Loucy (cell line): ENCODE measurements around the gene AP1S1.

Experiments used
- EZH2phosphoT487 ChIP-seq: fragments of 200-600 bp; IDR thresholded peaks from 2 replicates; pipeline ENCODE4 v1.6.1; 2018; ENCODE audit warnings: antibody characterized with exemption, mild to moderate bottlenecking, moderate library complexity, borderline replicate concordance
- TF ChIP-seq, protein P1 (sequence below): fragments of 200-600 bp; sonication (generic); conservative IDR thresholded peaks from 2 replicates; pipeline ENCODE4 v1.5.1; 2014; ENCODE audit warnings: mild to moderate bottlenecking, antibody characterized with exemption, low read length

- TF ChIP-seq, protein P1, sequence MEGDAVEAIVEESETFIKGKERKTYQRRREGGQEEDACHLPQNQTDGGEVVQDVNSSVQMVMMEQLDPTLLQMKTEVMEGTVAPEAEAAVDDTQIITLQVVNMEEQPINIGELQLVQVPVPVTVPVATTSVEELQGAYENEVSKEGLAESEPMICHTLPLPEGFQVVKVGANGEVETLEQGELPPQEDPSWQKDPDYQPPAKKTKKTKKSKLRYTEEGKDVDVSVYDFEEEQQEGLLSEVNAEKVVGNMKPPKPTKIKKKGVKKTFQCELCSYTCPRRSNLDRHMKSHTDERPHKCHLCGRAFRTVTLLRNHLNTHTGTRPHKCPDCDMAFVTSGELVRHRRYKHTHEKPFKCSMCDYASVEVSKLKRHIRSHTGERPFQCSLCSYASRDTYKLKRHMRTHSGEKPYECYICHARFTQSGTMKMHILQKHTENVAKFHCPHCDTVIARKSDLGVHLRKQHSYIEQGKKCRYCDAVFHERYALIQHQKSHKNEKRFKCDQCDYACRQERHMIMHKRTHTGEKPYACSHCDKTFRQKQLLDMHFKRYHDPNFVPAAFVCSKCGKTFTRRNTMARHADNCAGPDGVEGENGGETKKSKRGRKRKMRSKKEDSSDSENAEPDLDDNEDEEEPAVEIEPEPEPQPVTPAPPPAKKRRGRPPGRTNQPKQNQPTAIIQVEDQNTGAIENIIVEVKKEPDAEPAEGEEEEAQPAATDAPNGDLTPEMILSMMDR = no peak
- no peak for TF ChIP-seq EZH2phosphoT487
Observed at GRCh38 chr7:101186844-101187428, 32.7 kb downstream of the AP1S1 start.
